ENCODE results near the gene SORCS2. TPM values are rescaled to one million over a fixed set of nuclear protein-coding genes. Genes with fewer than 3 reads are reported as not detected.
A peak's percentile ranks its signal among the peaks of the same experiment; 100 is the strongest.

SORCS2 gene
- total and polyA plus RNA-seq, 2 experiments from 2014 or later = 0.38 to 1.4 TPM

- no peaks in the 10 kb centered on the region for H3K27me3 ChIP-seq (replicated peaks; ENCODE audit: insufficient read depth)
- H4K20me1 ChIP-seq (ENCODE audit: insufficient read depth) = no peaks in the 10 kb centered on the region
- no peaks in the 10 kb centered on the region for H3K79me2 ChIP-seq (ENCODE audit: insufficient read depth)
- no peak overlapping the region for H3K4me2 ChIP-seq (ENCODE audit: unreplicated experiment)
- H3K36me3 ChIP-seq (ENCODE audit: low read depth) = no peaks in the 10 kb centered on the region
- no peaks in the 10 kb centered on the region for H3K9me2 ChIP-seq (ENCODE audit: insufficient read depth)
- in situ Hi-C loops (cut with MboI) = no loop called here
- WGBS, 2 experiments (ENCODE audit: low coverage in 1 of 2, low lambda C conversion rate in 2 of 2, missing lambda C conversion rate in 2 of 2) = 65 to 70% methylated on average over 32 of the region's 32 CpGs
- no peaks in the 10 kb centered on the region for H3K9me3 ChIP-seq (ENCODE audit: low read depth)
- H3K9ac ChIP-seq = no peak overlapping the region
- H3K4me3 ChIP-seq = no peak overlapping the region
- H2AFZ ChIP-seq = no peak overlapping the region
- H3K27ac ChIP-seq = peak overlapping the region; percentile 37
- peaks cover 20% of the 10 kb centered on the region for H3K4me1 ChIP-seq (ENCODE audit: insufficient read depth)
- H3F3A ChIP-seq (ENCODE audit: insufficient read depth) = peaks cover 4% of the 10 kb centered on the region; the same call in 1 of the 2 replicates
- TF ChIP-seq EZH2 (IDR thresholded peaks at IDR 0.05; ENCODE audit: insufficient read depth, poor library complexity, severe bottlenecking) (no peak), EZH2phosphoT487 (IDR thresholded peaks at IDR 0.05; ENCODE audit: insufficient read depth, low read depth) (0 out of 2 replicates have a peak, but pooled peaks have one; percentile 78)
- peak; percentile 84 for DNase-seq
These were observed 457.6 kb downstream of the SORCS2 start for GRCh38 chr4:7649741-7650531.

GRCh38 chr4:7650606-7651385 is 458.5 kb downstream of the SORCS2 start:
- H4K20me1 ChIP-seq (ENCODE audit: insufficient read depth) = no peaks in the 10 kb centered on the region
- H3K79me2 ChIP-seq (ENCODE audit: insufficient read depth) = no peaks in the 10 kb centered on the region
- H3K4me3 ChIP-seq = no peak overlapping the region
- no peak overlapping the region for H3K9ac ChIP-seq
- in situ Hi-C loops (cut with MboI) = no loop called here
- TF ChIP-seq EZH2phosphoT487 (IDR thresholded peaks at IDR 0.05; ENCODE audit: insufficient read depth, low read depth) = no peak
- no peak for TF ChIP-seq EZH2 (IDR thresholded peaks at IDR 0.05; ENCODE audit: insufficient read depth, poor library complexity, severe bottlenecking)
- H2AFZ ChIP-seq = no peak overlapping the region
- H3K27me3 ChIP-seq (replicated peaks; ENCODE audit: insufficient read depth) = no peaks in the 10 kb centered on the region
- no peak overlapping the region for H3K27ac ChIP-seq
- peaks cover 20% of the 10 kb centered on the region for H3K4me1 ChIP-seq (ENCODE audit: insufficient read depth)
- no peaks in the 10 kb centered on the region for H3K36me3 ChIP-seq (ENCODE audit: low read depth)
- no peaks in the 10 kb centered on the region for H3K9me3 ChIP-seq (ENCODE audit: low read depth)
- 75 to 85% methylated on average over 18 to 19 of the region's 22 CpGs for WGBS, 2 experiments (ENCODE audit: low coverage in 1 of 2, low lambda C conversion rate in 2 of 2, missing lambda C conversion rate in 2 of 2)
- H3K9me2 ChIP-seq (ENCODE audit: insufficient read depth) = no peaks in the 10 kb centered on the region
- H3K4me2 ChIP-seq (ENCODE audit: unreplicated experiment) = no peak overlapping the region
- peak; percentile 14 for DNase-seq
- peaks cover 4% of the 10 kb centered on the region; the same call in 1 of the 2 replicates for H3F3A ChIP-seq (ENCODE audit: insufficient read depth)

- H3K27me3 ChIP-seq (replicated peaks; ENCODE audit: insufficient read depth) = no peaks in the 10 kb centered on the region
- H3K27ac ChIP-seq = no peak overlapping the region
- H3K4me3 ChIP-seq = no peak overlapping the region
- 76 to 77% methylated on average over 8 of the region's 8 CpGs for WGBS, 2 experiments (ENCODE audit: low coverage in 1 of 2, low lambda C conversion rate in 2 of 2, missing lambda C conversion rate in 2 of 2)
- no peaks in the 10 kb centered on the region for H3K9me2 ChIP-seq (ENCODE audit: insufficient read depth)
- H3K9ac ChIP-seq = no peak overlapping the region
- in situ Hi-C loops (cut with MboI) = no loop called here
- DNase-seq = peak; percentile 18
- H3F3A ChIP-seq (ENCODE audit: insufficient read depth) = peaks cover 4% of the 10 kb centered on the region; the same call in 1 of the 2 replicates
- H3K4me1 ChIP-seq (ENCODE audit: insufficient read depth) = peaks cover 20% of the 10 kb centered on the region
- H3K36me3 ChIP-seq (ENCODE audit: low read depth) = no peaks in the 10 kb centered on the region
- no peak overlapping the region for H2AFZ ChIP-seq
- H4K20me1 ChIP-seq (ENCODE audit: insufficient read depth) = no peaks in the 10 kb centered on the region
- TF ChIP-seq EZH2 (IDR thresholded peaks at IDR 0.05; ENCODE audit: insufficient read depth, poor library complexity, severe bottlenecking) (no peak), EZH2phosphoT487 (IDR thresholded peaks at IDR 0.05; ENCODE audit: insufficient read depth, low read depth) (no peak)
- no peak overlapping the region for H3K4me2 ChIP-seq (ENCODE audit: unreplicated experiment)
- no peaks in the 10 kb centered on the region for H3K9me3 ChIP-seq (ENCODE audit: low read depth)
- no peaks in the 10 kb centered on the region for H3K79me2 ChIP-seq (ENCODE audit: insufficient read depth)
These were observed 459.2 kb downstream of the SORCS2 start for GRCh38 chr4:7651461-7651921.

- Histone ChIP-seq H3K27ac (no peak overlapping the region), H3K79me2 (ENCODE audit: insufficient read depth) (no peaks in the 10 kb centered on the region), H3K9ac (no peak overlapping the region), H3F3A (ENCODE audit: insufficient read depth) (peaks cover 5% of the 10 kb centered on the region; the same call in 1 of the 2 replicates), H3K4me2 (ENCODE audit: unreplicated experiment) (no peak overlapping the region), H3K9me2 (ENCODE audit: insufficient read depth) (no peaks in the 10 kb centered on the region), H3K36me3 (ENCODE audit: low read depth) (no peaks in the 10 kb centered on the region), H3K9me3 (ENCODE audit: low read depth) (no peaks in the 10 kb centered on the region), H4K20me1 (ENCODE audit: insufficient read depth) (no peaks in the 10 kb centered on the region), H3K27me3 (replicated peaks; ENCODE audit: insufficient read depth) (no peaks in the 10 kb centered on the region), H2AFZ (no peak overlapping the region), H3K4me1 (ENCODE audit: insufficient read depth) (peaks cover 20% of the 10 kb centered on the region), H3K4me3 (no peak overlapping the region)
- DNase-seq = no peak
- WGBS, 2 experiments (ENCODE audit: low coverage in 1 of 2, low lambda C conversion rate in 2 of 2, missing lambda C conversion rate in 2 of 2) = 79 to 80% methylated on average over 7 to 8 of the region's 8 CpGs
- TF ChIP-seq EZH2 (IDR thresholded peaks at IDR 0.05; ENCODE audit: insufficient read depth, poor library complexity, severe bottlenecking) = no peak
- TF ChIP-seq EZH2phosphoT487 (IDR thresholded peaks at IDR 0.05; ENCODE audit: insufficient read depth, low read depth) = no peak
- in situ Hi-C loops (cut with MboI) = no loop called here
These were observed 459.7 kb downstream of the SORCS2 start for GRCh38 chr4:7652006-7652405.

Data from GM23248 (cell line).